GM19023 (cell line): ENCODE results near the gene GCAT.

ENCODE experiments used
- ATAC-seq: cut with Tn5 transposase; IDR thresholded peaks from one replicate; pipeline ENCODE4 v1.9.1; 2021; ENCODE audit warnings: mild to moderate bottlenecking, moderate library complexity; ENCODE audit not compliant: unreplicated experiment

The GCAT gene

DNA sequence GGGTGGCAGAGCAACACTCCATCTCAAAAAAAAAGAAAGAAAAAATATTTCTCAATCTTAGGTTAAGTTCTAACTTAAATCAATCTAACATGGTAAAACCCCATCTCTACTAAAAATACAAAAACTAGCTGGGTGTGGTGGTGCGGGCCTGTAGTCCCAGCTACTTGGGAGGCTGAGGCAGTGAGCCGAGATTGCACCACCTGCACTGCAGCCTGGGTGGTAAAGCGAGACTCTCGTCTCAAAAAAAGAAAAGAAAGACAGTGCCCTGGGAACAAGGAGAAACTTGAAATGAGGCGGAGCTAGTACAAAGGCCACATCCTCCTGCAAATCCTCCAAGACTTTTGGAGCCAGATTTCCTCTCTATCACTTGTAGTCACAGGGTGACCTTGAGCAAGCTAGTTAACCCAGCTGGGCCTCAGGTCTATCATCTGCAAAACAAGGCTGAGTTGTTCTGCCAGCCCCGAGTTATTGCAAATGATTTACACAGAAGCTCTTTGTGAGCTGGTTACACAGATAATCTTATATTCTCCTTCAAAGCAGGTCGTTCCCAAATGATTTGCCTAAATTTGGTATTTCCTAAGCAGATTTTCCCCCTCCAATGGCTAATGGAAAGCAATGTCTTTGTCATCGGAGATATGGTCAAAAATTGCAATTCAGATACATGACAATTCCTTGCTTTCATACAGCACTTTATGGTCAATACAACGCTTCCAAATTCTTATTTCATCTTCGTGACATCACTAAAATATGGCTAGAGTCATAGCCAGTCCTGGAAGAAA is 34.5 kb downstream of the GCAT start:
- no peak for ATAC-seq

GRCh38 chr22:37843741-37844089 is 36.0 kb downstream of the GCAT start:
- peak; percentile 51 for ATAC-seq

DNA sequence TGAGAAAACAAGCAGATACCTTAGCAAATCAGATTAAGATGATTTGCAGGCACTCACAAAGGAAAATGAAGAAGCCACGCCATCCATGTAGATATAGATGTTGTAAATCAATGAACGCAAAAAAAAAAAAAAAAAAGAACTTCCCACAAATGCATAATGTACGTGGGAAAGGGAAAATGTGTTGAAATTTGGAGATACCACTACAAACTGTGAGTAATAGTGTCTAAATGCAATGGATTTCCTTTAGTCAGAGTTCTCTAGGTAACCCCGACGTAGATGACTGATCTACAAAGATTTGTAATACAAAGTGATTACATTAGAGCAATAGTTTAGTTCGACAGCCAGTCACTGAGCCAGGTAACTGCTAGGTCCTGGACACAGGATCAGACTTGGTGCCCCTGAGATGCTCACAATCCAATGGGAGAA is 37.2 kb downstream of the GCAT start:
- no peak for ATAC-seq

GRCh38 chr22:37846433-37846832 is 38.7 kb downstream of the GCAT start:
- ATAC-seq = no peak

GRCh38 chr22:37848587-37849088 is 40.9 kb downstream of the GCAT start:
- ATAC-seq = no peak

DNA sequence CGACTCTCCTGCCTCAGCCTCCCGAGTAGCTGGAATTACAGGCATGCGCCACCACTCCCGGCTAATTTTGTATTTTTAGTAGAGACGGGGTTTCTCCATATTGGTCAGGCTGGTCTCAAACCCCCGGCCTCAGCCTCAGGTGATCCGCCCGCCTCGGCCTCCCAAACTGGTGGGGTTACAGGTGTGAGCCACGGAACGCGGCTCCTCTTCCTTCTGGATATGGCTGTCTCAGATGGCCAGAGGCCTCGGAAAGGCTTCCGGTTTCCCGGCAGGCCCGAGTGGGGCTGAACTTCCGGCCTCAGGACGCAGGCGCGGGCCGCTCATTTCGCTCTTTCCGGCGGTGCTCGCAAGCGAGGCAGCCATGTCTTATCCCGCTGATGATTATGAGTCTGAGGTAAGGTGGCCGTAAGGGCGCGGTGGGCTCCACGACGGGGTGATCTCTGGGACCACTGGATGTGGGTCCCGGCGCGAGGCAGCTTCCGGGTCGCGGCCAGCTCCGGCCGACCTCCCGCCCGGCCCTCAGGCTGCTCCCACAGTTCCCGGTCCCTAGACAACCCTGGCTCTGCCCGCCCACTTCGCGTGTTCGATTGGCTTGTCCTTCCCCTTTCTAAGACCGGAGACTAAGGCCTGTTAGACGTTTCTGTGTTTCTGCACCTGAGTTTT is 41.5 kb downstream of the GCAT start, which contains the start of gene EIF3L:
EIF3L (plus strand) TSS at position 331 of the 663 bp plus-strand sequence; CDS start at position 362, 31 bp downstream.
- ATAC-seq = peak; percentile 62

GRCh38 chr22:37850801-37851200 is 43.1 kb downstream of the GCAT start:
- ATAC-seq = no peak

DNA sequence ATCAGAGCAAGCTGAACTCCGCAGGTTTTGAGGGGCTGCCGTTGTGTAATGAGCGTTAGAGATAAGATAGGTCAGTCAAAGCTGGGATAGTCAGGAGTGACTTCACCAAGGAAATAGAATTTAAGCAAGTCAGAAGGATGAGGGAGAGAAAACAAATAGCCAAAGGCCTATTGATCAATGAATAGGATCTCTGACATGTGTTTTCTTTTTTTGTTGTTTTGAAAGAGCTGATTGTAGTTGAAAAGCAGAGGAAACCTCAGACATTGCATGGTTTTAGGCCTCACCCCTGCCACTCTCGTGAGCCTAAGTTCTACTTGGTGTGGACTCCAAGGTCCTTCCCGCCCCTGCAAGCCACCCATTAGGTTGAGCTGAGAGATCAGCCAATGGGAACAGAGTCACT is 44.7 kb downstream of the GCAT start:
- no peak for ATAC-seq

GRCh38 chr22:37854946-37855345 is 47.2 kb downstream of the GCAT start:
- no peak for ATAC-seq

GRCh38 chr22:37855462-37855861 is 47.7 kb downstream of the GCAT start:
- no peak for ATAC-seq

DNA sequence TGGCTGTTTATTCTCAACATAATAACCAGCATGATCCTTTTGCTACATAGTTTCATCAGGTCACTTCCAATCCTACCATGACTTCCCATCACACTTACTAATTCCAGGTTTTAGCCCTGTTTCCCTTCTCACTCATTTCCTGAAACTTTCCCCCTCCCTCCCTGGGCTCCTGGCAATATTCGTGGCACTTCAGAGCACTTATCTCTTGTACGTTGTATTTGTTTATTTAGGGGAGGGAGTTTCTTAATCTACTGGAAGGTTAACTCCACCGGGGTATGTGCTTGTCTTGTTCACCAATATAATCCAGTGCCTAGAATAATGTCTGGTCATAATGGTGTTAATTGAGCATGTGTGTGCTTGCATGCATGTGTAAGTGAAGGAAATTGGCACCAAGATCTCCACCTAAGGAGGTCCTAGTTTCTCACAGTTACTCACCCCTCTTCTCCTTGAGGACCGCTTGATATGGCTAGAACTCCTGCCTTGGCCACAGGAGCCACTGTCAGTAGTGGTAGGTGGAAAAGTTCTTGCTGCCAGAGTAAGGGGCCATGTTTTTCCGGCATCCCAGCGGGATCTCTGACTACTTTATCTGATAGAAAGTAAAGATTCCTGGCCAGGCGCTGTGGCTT is 53.2 kb downstream of the GCAT start:
- no peak for ATAC-seq

GRCh38 chr22:37862570-37863325 is 55.0 kb downstream of the GCAT start:
- ATAC-seq = no peak

DNA sequence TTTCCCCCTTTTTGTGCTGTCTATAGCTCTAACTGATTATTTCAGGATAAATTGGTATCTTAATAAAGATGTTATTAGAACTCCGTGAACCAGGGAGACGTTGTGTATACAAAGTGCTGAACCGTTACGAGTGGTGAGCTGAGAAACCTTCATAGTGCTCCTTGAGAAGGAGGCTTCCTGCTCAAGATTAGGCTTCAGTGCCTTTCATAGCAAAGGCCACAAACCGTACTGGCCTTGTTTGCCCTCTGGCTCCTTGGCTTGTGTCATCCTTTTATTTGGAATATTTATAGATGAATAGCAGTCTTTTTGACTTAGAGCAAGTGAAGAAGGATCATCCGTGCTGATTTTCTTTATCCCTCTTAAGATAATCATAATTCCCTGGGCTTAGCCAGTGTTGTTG is 57.8 kb downstream of the GCAT start:
- no peak for ATAC-seq
